GM19043 (cell line): ENCODE results near the gene RAPGEF2.
A peak's percentile ranks its signal among the peaks of the same experiment; 100 is the strongest.

ENCODE experiments used
- ATAC-seq: cut with Tn5 transposase; IDR thresholded peaks from one replicate; pipeline ENCODE4 v1.9.1; 2021; ENCODE audit warnings: low read depth; ENCODE audit not compliant: unreplicated experiment

RAPGEF2 gene

DNA sequence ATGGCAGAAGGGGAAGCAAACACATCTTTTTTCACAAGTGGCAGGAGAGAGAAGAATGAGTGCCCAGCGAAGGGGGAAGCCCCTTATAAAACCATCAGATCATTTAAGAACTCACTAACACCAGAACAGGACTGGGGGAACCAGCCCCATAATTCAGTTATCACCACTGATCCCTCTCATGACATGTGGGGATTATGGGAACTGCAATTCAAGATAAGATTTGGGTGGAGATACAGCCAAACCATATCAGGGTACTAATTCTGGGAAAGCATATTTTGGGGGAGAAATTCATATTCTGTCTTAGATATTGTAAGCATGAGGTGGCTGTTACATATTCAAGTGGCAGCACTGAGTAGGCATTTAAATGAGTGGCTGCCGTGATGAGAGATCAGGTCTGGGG, 87.8 kb downstream of the RAPGEF2 start:
- ATAC-seq = no peak

DNA sequence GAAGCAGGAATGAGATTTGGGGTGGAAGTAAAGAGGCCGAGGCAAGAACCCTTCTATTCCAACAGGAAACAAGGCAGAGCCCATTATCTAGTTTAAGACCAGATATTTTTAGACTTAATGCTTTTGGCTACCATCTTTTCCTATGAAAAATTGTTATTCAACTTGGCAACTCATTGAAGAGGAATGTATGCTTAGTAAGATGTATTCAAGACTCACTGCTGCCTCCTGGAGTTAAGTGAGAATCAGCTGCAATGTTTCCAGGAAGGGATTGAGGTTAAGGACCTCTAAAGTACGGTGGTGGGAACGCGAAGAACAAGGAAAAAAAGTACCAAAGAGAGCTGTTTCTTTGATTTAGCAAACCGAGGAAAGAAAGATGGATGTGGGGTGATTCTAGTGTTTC, 89.1 kb downstream of the RAPGEF2 start:
- ATAC-seq = no peak

DNA sequence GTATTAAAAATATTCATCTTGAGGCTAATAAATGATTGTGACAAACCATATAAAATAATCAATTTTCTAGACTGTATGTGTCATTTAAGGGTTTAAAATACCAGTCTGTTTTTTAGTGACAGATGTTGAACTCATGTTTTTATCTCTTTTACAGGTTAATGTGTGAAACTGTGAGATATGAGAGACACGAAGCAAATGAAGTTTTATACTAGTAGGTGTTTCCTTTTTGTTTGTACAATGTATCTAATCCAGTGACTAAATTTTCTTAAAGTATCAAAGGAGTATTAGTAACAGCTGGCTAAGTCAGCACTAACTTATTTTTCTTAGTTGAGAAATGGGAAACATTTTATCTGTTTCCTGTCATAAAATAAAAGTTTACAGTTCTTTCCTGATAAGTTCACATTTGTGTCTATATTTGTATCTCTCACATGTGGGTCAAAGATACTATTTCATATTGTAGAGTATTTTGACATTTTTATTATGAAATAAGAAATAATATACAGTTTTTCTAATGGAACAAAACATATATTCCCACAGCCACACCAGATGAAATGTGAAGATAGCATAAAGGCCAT, 90.3 kb downstream of the RAPGEF2 start:
- ATAC-seq = no peak

DNA sequence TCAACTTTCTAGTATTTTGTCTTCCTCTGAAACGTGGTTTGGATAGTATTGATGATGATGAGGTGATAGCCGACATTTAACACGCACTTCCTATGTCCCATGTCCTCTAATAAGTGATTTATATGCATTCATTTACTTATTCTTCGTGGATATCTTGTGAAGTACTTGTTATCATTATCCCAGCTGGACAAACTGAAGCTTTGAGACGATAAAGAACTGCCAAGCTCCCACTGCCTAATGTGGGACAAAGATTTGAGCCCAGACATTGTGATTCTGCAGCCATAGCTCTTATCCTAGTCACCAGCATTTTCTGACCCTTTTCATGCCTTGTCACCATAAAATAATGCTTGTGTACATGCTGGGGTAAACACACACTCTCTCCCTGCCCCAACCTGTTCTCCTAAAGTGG, 92.5 kb downstream of the RAPGEF2 start:
- no peak for ATAC-seq

DNA sequence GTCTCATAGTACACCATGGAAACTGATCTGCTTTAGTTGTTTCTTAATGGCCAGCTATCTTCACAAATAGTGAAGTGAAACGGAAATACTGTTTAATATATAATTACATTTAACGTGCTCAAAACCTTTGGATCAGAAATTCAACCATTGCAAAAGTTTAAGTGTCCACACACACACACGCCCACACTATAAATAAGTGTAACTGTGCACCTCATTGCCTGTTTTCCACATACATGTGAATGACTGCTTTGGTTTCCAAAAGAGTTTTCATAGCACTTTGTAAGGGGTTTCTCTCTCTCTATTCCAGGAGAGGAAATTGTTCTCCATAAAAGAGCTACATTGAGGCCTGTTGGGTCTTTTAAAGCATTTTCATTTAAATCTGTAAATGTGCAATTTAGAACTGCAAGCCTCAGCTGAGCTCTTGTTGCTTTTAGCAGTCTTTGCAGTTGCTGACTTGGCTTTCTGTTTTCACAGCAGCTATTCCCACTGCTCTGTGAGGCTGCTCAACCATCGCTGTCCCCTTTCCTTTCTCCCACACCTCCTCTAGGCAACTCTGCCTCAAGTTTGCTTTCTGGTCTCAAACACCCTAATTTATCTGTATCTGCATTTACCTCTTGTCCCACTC, 94.5 kb downstream of the RAPGEF2 start:
- no peak for ATAC-seq

DNA sequence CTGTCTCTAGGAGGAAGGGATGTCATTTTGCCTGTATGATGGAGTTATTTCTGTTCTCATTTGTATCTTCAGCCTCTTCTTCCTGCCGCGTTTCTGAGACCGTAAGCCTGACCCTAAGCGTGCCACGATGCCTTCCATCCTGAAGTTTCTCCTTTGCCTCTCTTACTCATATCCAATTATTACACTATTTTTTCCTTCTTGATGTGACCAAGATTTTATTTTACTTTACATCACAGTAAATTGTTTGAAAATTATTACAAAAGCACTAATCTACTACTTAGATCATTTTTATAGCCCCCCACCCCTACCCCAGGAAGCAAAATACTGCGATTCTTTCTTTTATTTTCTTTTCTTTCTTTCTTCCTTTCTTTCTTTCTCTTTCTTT, 95.0 kb downstream of the RAPGEF2 start:
- no peak for ATAC-seq

DNA sequence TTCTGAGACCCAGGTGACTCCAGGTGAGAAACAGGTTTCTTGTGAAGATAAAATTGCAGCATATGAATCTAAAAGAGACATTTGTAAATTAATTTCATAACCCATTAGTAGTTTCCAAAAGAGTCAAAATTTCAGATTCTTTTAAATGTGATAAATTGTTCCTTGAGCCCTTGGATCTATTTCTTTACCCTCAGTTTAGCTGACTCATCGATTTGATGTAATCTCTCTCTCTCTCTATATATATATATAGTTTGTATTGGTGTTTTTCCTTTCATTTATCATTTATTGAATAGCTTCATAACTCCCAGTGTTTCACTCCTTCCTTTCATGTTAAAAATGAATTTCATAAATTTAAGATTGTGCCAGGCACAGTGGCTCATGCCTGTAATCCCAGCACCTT, 96.9 kb downstream of the RAPGEF2 start:
- no peak for ATAC-seq

DNA sequence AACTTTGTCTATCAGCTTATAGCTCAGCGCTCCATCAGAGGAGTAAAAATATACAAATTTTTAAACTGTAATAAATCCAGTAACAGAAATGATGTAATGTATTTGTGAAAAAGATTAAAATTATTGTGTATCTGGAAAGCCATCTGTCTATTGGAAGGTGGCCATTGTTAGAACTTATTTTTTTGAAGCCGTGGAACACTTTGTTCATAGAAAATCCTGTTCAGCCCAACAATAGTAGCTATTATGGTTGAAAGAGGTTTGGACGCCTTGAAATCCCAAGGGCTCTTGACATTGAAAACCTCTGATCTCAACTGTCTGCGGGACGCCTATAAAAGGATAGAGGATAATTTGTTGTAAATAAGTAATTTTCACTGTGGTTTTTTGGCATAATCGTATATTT, 98.3 kb downstream of the RAPGEF2 start:
- ATAC-seq = no peak

DNA sequence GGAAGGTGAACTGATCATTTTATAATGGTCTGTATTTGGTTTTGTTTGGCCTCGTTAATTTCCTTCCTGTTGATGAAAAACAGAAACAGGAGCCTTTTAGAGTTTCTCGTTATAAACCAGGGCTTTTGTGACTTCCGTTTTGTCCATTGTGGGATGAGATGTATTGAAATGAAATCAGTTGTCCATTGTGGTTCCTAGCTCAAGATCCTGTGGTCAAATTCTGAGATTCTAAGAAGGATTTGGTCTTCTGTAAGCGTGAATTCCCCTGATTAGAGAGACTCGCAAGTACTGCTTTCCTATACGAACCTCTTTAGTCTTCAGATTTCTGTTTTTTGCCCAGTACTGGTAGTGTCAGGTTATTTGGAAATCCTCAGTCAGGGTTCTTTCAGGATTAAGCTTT, 101.7 kb downstream of the RAPGEF2 start:
- ATAC-seq = no peak

DNA sequence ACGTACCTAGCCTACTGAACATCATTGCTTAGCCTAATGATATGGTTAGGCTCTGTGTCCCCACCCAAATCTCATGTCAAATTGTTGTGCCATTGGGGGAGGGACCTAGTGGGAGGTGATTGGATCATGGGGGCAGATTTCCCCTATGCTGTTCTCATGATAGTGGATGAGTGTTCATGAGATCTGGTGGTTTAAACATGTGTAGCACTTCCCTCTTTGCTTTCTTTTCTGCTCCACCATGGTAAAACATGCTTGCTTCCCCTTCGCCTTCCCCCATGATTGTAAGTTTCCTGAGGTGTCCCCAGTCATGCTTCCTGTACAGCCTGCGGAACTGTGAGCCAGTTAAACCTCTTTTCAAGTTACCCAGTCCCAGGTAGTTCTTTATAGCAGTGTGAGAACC, 102.6 kb downstream of the RAPGEF2 start:
- no peak for ATAC-seq

DNA sequence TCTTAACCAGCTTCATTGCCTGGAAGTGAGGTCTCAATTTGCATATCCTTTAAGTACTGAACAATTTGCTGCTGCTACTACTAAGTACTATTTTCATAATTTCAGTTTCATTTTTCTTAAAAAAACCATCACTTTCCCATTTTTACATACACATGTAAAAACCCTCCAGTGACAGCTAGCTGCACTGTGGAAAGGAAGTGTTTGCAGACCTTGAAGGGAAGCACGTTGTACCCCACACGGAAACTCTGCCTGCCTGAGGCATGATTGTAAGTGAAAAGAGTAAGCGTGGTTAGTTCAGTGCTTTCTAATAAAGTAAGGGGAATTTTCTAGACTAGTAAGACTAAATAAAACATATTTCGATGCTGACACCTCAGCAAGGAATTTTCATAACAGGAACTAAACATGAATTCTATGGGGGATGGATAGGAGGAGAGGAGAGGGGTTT, 103.6 kb downstream of the RAPGEF2 start:
- ATAC-seq = peak; percentile 83

DNA sequence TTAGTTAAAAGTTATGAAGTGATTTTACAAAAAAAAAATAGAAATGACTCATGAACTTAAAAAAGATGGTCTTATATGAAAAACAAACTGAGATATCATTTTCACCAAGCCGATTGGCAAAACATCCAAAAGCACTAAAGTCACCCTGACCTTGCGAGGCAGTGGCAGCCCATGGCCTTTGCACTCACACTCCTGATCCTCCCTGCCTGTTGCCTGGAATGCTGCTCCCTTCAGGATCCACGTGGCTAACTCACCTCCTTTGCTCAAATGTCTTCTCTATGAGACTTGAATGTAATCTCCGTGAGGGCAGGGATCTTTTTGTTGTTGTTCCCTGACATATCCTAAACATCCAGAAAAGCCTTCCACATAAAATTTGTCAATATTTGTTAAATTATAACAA, 106.4 kb downstream of the RAPGEF2 start:
- no peak for ATAC-seq

DNA sequence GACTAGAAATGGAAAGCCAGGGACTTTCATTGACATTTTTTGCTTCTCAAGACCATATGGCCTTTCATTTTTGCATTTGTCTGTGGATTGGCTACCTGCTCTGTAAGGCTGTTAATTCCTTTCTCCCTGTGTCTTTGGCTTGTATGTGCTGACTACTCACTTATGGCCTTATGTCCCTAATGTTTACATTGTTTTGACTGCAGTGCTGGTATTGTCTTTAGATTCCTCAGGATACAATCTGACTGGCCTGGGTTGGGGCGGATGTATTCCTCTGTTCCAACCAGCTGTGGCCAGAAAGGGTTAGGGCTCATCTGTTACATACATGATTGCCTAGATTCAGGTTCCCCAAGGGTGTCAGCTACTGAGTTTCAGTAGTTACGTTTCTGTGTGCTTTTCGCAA, 108.1 kb downstream of the RAPGEF2 start:
- ATAC-seq = no peak

DNA sequence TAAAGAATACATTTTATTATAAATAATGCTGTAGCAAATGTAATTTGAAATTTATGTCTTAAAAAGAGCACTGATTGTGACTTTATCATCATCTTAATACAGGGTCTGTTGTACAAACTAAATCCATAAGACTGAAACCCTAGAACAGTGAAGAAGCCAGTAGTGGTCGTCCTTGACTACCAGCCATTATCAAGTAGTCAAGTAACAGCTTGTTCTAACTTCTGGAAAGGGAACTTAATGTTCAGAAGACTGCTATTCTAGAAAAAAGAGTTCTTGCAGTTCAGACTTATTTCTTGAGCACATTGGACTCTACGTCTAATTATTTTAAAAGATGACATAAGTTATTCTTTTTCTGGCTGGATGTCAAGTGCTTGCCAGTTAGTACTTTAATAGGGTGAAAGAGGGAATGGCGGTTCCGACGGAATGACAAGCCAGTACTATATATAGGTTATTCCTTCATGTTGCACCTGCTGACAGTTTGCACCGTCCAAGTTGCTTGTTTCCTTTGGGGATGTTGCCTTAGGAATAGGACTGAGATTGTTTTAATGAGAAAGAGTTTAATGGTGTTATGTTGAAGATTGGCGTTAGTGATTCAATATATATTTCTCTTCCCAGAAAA, 109.9 kb downstream of the RAPGEF2 start:
- ATAC-seq = no peak

DNA sequence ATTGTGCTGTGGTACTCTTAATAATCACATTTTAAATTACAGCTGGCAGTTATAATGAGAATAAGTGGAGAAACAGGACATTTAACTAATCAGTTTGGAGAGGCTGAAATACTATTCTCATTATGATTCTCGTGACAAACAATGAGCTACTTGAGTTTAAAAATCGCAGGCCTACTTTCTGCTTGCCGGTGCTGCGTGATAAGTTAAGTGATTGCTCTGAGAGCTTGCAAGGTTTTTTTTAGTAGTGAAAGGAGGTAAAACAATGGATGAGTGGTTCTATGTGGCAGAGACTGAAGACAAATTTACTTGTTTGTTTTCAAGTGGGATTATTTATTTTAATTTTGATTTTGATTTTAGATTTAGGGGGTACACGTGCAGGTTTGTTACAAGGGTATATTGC, 114.0 kb downstream of the RAPGEF2 start:
- no peak for ATAC-seq

DNA sequence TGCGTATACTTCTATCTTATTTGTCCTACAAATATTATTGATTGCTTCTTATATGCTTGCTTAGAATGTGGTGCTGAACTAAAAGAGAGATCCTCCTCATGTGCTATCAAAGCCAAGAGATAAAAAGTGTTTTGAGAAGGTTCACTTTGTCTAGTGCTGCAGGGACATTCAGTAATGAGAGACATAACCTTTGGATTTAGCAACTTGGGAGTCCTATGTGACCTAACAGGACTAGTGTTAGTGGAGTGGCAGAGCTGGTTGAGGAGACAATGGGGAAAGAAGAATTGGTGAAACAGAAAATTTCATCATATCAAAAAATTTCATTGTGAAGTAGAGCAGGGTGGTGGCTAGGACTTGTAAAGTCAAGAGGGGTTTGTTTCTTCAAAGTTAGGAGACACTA, 117.0 kb downstream of the RAPGEF2 start:
- ATAC-seq = no peak

DNA sequence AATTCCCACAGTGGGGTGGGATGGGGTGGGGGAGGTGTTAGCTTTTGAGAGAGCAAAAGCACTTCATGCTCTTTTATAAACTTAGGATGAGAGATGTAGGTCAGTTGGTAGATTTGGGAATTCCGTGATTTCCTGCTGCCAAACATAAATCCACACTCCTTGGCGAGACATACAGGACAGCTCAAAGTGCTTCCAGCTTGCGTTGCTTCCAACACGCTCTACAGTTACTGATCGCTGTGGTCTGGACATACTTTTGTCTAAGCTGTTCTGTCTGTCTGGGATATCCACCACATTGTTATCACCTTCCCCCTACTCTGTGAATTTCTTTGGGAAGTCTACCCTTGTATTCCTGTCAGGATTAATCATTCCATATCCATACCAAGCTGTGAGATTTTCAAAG, 117.5 kb downstream of the RAPGEF2 start:
- ATAC-seq = no peak

DNA sequence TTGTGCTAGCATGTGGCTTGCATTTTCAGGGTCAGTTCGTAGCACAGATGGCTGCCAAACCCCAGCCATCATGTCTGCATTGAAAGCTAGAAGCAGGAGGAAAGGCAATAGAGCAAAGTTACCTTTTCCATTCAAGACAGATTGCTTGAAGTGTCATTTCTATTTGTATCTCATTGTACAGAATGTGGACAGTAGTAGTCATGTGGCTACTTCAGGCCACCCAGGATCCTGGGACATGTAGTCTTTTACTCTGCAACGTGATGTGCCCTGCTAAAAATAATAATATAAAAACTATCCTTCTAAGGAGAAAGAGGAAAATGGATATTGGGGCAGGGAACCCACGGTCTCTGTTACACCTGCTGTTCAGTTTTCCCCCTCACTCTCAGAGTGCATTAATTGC, 118.4 kb downstream of the RAPGEF2 start:
- no peak for ATAC-seq

DNA sequence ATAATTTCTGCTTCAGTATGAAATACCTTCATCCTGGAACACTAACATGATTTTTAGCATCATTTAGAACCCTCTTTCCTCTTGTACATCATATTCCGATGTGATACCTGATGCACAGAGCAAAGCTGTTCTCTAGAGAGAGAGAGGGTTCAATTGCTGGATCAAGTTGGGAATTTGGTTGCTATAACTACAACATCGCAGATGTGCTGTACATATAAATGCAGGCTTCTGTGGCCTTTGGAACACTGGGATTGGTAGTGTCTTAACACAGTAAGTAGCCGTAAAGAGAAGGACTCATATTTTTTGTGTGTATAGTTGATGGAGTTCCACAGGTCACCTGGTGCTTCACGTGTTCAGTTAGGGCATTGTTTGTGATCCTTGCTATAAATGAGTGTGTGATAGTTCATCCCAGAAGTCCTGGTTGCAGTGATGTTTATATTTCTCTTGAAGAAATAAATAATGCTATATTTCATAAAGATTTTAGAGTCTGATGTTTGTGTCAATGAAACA, 119.2 kb downstream of the RAPGEF2 start:
- ATAC-seq = no peak

DNA sequence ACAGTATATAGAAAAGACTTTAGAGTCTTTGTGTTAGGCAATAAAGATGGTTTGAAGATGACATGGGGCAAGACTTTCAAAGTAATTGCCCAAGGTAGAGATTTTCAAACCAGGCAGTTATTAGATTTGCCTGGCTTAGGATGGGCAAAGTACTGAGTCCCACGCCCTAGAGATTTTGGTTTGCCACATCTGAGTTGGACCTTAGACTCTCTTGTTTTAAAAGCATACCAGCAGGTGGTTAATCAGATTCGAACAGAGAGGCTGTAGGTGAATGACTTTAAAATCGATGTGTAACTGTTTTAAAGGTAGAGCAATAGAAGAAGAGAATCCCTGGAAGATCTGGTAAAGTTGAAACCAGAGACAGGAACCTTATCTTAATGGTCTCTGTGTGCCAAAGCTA, 121.5 kb downstream of the RAPGEF2 start:
- ATAC-seq = no peak

DNA sequence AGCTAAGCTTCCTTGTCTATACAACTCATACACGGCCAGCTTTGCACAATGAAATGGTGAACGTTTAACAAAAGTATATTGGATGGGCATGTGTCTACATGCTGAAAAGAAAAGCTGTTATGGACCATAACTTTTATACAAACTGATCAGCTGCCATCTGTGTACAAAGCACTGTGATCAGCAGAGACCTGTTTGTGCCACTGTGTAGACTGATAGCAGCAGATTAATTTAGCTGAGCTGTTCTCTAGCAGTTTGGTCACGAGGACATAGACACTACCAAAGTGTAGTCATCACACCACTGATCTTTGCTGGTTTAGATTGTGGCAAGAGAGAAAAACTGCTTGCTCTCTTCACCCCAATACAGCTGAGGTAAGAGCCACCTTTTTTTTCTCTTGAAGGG, 124.5 kb downstream of the RAPGEF2 start:
- ATAC-seq = no peak

DNA sequence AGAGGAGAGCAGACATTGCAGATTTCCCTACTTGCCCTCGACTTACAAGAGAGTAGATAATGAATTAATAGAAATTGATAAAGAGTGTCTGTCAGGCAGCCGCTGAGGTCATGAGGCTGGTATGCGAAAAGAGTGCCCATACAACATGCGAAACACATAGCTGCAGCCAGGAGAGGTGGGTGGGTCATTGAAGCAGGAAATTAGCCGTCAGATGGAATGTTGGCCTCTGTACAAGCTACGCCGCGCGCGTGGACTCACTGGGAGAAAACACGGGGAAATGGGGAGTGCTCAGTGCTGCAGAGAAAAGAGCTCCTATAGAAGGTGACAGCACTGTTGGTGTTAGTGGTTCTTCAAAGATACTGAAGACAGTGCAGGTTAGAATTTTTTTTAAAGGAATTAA, 125.1 kb downstream of the RAPGEF2 start:
- ATAC-seq = no peak
